Measurements from ENCODE around the gene MRPL17. TPM values are rescaled to one million over a fixed set of nuclear protein-coding genes. Genes with fewer than 3 reads are reported as not detected.
"Not testable (repeated sequence)": the region's sequence is repeated elsewhere in the genome, so short reads cannot be mapped to it uniquely, and the experiment has no call there.

MRPL17 gene
- total RNA-seq, 1 donor from 2014 or later, result 13.5 TPM

DNA sequence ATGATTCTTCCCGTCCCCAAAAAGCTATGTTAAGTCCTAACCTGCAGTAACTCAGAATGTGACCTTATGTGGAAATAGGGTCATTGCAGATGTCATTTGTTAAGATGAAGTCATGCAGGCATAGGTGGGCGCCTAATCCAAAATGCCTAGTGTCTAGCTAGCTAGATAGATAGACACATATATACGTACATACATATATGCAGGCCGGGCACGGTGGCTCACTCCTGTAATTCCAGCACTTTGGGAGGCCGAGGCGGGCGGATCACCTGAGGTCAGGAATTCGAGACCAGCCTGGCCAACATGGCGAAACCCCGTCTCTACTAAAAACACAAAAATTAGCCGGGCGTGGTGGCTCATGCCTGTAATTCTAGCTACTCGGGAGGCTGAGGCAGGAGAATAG is 928 bp upstream of the MRPL17 start:
- not testable (repeated sequence) for ATAC-seq; DNase-seq (ENCODE audit: low spot score)

GRCh38 chr11:6682591-6682935 is 577 bp downstream of the MRPL17 start:
- ATAC-seq (peak; percentile 3), DNase-seq (ENCODE audit: low spot score) (no peak)

- DNase-seq (ENCODE audit: low spot score), result no peak
- ATAC-seq, result no peak
Observed at GRCh38 chr11:6681949-6682348, 1.2 kb downstream of the MRPL17 start.

DNA sequence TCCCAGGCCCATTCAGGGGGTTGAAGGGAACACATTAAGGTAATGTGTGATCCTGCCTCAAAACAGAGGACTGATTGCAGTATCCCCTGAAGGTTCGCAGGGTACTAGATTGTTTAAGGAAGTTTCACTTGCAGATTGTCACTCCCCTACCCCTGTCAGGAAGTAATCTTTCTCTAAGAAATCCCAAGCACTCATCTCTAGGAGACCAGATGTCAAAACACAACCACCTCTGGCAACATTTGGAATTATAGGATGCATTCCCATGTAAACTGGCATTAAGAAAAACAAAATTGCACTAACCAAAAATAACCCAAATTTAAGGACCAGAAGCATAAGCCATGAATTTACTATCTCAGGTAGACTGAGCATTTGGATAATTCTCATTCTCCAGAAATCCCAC is 1.6 kb downstream of the MRPL17 start:
- no peak for ATAC-seq
- DNase-seq (ENCODE audit: low spot score), result no peak

DNA sequence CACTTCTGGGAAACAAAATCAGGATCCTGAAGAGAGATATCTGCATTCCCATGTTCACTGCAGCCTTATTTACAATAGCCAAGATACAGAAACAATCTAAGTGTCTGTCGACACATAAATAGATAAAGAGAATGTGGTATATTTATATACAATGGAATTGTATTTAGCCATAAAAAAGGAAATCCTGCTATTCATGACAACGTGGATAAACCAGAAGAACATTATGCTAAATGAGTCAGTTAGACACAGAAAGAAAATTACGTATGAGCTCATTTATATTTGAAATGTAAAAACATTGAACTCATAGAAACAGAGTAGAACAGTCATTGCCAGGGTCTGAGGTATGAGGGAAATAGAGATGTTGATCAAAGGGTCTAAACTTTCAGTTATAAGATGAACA is 6.1 kb downstream of the MRPL17 start:
- DNase-seq (ENCODE audit: low spot score) (no peak), ATAC-seq (no peak)

GRCh38 chr11:6674862-6675261 is 8.3 kb downstream of the MRPL17 start:
- no peak for DNase-seq (ENCODE audit: low spot score)
- ATAC-seq, result peak; percentile 34

DNA sequence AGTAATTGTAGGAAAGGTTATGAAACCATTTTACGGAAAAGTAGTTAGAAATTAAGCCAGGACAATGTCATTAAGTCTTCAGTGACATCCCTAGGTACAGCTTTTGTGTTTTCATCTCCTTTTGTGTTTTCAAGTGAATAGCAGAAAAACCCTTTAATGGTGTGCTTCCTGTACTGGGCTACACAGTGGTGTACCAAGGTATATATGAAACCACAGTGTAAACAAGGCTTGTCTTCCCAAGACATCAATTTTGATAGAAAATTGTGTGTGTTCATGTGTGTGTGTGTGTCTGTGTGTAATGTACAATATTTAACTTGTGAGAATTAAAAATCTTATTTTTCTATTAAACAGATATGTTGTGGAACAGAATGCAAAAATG is 8.9 kb downstream of the MRPL17 start:
- DNase-seq (ENCODE audit: low spot score), result no peak
- no peak for ATAC-seq

DNA sequence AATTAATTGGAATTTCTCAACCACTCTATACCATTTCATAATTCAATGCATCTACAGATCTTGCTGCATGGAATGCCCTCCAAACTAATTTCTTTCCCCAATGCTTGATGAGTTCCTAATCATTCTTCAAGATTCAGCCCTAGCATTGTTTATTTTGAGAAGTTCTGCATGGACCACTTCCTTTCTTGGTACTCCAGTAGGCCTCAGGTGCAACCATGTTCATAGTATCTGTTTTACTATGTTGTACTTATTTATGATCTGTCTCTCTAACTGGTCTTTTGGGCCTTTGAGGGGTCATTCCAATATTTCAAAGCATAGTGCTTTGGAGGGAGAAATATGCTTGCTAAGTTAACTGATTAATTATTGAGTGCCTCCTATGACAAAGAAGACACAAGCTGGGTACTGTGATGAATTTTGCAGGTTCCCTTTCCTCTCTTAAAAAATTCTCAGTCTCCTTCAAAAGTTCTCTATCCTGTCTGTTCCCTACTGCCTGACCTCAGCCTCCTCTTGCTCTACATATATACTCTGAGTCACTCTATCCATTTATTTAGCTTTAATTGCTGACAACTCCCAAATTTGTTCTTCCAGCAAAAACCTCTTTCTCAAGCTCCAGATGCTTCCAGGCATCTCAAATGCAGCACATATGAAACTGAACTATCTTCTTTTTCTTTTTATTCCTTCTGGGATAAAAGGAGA is 9.5 kb downstream of the MRPL17 start:
- DNase-seq (ENCODE audit: low spot score) (no peak), ATAC-seq (no peak)

DNA sequence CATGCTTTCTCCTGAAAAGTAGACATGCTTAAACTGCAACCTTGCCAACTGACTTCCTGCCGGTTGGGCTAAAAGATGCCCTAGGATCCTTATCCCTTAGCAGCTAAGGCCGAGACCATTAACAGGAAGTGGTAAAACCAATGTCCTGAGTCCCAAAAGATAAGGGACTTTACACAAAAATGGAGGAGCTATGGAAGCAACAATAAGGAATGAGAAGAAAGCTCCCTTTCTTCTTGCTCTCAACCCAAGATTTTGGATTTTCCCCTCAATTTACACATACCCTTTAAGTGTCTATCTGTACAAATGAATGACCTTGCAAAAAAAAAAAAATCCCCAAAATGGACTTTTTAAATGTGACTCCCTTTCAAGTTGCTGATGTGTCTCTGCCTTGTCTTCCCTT is 11.1 kb downstream of the MRPL17 start:
- ATAC-seq (no peak), DNase-seq (ENCODE audit: low spot score) (no peak)

DNA sequence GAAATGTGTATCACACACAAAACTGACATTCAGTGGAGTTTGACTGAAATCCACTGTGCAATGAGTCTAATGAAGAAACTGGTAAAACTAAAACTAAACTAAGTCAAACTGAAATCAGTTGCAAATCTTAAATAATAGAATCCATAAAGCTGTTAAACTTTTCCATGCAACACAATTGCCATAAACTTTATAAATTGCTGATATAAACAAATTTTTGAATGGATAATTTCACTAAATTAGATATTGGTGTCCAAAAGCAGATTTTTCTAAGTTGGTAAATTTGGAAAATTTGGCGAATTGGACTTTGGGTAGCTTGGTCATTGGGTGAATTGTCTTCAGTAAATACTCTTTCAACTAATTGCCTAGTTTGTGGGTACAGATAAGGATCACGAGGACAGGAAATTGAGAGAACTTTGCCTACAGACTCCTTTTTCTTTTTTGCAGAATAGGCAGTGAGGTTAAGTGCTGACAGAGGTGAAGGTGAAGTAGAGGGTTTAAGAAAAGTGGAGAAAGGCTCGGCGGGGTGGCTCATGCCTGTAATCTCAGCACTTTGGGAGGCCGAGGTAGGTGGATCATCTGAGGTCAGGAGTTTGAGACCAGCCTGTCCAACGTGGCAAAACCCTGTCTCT is 12.8 kb downstream of the MRPL17 start:
- ATAC-seq, result no peak
- DNase-seq (ENCODE audit: low spot score), result no peak

GRCh38 chr11:6667733-6668374 is 15.3 kb downstream of the MRPL17 start:
- DNase-seq (ENCODE audit: low spot score) (no peak), ATAC-seq (peak; percentile 91)

DNA sequence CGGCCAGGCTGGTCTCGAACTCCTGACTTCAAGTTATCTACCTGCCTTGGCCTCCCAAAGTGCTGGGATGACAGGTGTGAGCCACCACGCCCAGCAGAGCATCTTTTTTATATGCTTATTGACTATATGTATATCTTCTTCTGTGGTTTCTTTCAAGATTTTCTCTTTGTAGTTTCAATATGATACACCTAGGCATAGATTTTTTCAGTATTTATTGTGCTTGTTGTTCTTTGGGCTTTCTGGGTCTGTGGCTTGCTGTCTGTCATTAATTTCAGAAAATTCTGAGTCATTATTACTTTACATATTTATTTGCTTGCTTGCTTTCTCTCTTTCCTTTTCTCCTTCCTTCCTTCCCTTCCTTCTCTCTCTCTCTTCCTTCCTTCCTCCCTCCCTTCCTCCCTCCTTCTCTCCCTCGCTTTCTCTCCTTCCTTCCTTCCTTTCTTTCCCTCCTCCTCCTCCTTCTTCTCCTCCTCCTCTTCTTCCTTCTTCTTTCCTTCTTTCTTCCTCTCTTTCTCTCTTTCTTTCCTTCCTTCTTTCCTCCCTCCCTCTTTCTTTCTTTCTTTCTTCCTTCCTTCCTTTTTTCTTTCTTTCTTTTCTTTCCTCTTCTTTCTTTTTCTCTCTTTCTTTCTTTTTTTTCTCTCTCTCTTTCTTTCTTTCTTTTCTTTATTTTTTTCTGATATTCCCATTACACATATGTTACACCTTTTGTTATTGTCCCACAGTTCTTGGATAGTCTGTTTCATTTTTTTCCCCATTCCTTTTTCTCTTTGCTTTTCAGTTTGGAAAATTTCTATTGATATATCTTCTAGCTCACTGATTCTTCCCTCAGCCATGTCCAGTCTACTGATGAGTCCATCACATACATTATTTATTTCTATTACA is 16.6 kb downstream of the MRPL17 start:
- DNase-seq (ENCODE audit: low spot score), result no peak
- ATAC-seq, result no peak

GRCh38 chr11:6664551-6664950 is 18.6 kb downstream of the MRPL17 start:
- no peak for DNase-seq (ENCODE audit: low spot score)
- ATAC-seq, result no peak

DNA sequence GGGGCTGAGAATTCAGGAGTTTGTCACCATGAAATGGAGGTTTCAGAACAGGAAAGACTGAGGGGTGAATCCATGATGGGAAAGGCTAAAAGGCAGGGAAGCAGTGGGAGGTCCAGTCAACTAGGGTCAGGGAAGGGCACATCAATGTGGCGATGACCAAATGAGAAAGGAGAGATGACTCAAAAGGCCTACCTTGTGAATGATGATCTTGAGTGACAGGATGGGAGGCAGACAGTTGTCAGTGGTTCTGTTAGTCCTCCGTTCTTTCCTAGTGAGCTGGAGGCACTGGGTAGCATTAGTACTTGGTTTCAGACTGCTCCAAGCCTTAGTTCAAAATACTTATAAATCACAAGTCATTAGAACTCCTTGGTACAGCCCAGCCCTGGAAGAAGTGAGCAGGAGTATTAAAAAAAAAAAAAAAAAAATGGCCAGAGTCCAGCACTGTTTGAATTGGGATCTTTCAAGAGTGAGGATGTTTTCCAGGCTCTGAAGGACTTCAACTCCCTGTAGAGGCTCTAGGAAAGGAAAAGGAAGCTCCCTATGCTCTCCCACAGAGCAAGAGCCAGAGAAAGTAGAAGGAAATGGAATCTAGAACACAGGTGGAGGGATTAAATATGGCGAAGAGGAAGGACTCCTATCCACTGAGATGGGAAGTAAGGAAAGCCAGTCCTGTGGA is 19.2 kb downstream of the MRPL17 start:
- no peak for DNase-seq (ENCODE audit: low spot score)
- ATAC-seq, result no peak

GRCh38 chr11:6660712-6661111 is 22.4 kb downstream of the MRPL17 start:
- no peak for ATAC-seq

DNA sequence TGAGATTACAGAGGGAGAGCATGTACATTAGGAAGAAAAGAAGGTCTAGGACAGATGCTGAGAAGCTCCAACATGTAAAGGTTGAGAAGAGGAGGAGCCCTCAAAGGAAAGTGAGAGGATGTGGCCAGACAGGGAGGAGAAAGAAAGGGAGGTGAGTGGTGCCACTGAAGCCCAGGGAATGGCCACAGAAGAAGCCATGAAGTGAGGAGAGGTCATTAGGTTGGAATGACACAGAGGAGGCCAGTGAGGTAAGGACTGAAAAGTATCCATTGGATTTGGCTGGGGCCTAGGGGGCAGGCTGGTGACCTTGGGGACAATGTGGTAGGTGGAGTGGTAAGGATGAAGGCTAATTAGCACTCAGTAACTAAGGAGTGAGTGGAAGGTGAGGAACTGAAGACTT is 24.5 kb downstream of the MRPL17 start:
- ATAC-seq (no peak), DNase-seq (ENCODE audit: low spot score) (no peak)

More at GRCh38 chr11:6660712-6661111, 22.4 kb downstream of the MRPL17 start:
- DNase-seq (ENCODE audit: low spot score), result no peak

- no peak for ATAC-seq
Observed at GRCh38 chr11:6657346-6657745, 25.8 kb downstream of the MRPL17 start.

GRCh38 chr11:6656936-6657335 is 26.2 kb downstream of the MRPL17 start:
- ATAC-seq, result no peak
- no peak for DNase-seq (ENCODE audit: low spot score)

More at GRCh38 chr11:6657346-6657745, 25.8 kb downstream of the MRPL17 start:
- no peak for DNase-seq (ENCODE audit: low spot score)

GRCh38 chr11:6656584-6656915 is 26.6 kb downstream of the MRPL17 start:
- DNase-seq (ENCODE audit: low spot score), result no peak
- ATAC-seq, result no peak

- DNase-seq (ENCODE audit: low spot score) (no peak), ATAC-seq (peak; percentile 50)
Observed at GRCh38 chr11:6655790-6656583, 27.2 kb downstream of the MRPL17 start, which contains the start of gene DCHS1. Gene DCHS1 (minus strand): TSS chr11:6655809. CDS start chr11:6641613, 14,196 bp downstream.
